Ramos (cell line): ENCODE data around the gene C17orf100.

Source experiments
- in situ Hi-C: fragments of 300-500 bp; cut with MboI; formaldehyde crosslinking; loops from one replicate; pipeline ENCODE4 v1.14.3; 2022; ENCODE audit warnings: low sequenced_read_pairs; ENCODE audit not compliant: unreplicated experiment

C17orf100 gene

DNA sequence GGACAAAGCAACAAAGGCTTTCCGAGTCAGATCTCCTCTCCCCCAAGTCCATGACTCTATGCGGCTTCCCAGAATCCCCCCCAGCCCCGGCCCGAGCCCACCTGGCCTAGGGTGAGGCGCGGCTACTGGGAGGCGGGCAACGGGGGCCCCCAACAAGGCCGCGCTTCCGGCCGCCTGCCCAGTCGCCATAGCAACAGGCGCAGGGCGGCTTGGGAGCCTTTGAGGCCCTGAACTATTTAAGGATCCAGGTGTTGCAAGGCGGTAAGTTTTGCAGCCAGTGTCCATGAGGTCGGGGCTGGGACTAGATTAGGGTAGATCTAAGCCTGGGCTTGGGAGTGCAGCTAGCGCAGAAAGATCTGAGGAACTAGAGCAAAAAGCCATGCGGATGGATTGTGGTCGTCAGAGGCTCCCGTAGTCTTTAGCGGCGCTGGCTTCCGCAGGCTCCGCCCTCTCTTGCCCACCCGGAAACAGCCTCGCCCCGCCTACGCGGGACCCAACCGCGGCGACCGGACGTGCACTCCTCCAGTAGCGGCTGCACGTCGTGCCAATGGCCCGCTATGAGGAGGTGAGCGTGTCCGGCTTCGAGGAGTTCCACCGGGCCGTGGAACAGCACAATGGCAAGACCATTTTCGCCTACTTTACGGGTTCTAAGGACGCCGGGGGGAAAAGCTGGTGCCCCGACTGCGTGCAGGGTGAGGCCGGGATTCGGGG lies 10.9 kb upstream of the C17orf100 start, which contains the start of the genes KIAA0753 and TXNDC17:
Gene KIAA0753, minus strand, starts transcription at position 176 of the 711 bp plus-strand sequence. CDS start 5,608 bp downstream, outside the sequence.
Gene TXNDC17, plus strand, starts transcription at position 525 of the 711 bp plus-strand sequence. Its CDS starts 23 bp downstream, at position 548.
- in situ Hi-C loops: no loop called here

DNA sequence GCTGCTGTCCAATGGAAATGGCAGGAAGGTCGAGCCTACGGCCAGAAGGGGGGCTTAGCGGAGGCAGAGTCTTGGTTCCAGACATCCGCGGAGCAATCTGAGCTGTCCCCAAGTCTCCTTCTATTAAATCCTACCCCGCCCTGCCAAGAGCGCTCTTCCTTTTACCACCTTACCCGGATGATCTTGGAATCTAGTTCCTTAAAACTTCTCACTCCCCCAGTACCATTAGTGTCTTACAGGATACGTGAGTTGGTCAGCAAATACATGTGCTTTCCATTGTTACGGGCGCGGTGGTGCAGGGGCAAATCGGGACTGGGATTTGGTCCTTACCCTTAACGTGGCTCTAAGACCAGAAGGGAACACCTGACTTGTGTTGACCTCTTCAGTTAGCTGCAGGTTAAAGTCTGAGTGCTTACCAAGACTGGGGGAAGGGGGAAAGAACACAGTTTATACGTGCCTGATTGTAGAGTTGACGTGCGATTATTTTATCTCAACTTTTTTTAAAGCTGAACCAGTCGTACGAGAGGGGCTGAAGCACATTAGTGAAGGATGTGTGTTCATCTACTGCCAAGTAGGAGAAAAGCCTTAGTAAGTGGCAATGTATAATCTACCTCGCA lies 10.2 kb upstream of the C17orf100 start:
- in situ Hi-C loops: no loop called here

DNA sequence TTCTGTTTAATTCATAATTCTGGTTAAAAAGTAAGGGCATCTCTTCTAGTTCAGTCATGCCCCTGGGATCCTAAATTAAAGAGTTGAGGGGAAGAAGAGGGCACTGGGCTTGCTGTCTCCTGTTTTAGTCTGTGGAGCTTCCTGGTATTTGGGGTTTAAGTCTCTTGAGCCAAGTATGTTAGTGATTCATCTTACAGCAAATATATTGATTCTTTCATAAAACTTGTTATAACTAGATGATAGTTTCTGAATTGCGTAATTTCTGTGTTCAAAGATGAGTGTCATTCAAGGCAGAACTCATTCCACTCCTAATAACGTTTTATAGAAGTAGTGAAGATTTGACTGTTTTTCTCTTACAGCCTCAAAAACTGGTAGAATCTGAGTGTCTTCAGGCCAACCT lies 9.0 kb upstream of the C17orf100 start:
- in situ Hi-C loops: no loop called here

GRCh38 chr17:6643451-6644125 lies 8.0 kb upstream of the C17orf100 start:
- in situ Hi-C loops: no loop called here

- in situ Hi-C loops: no loop called here
These were observed 3.4 kb upstream of the C17orf100 start for GRCh38 chr17:6648181-6648580.

DNA sequence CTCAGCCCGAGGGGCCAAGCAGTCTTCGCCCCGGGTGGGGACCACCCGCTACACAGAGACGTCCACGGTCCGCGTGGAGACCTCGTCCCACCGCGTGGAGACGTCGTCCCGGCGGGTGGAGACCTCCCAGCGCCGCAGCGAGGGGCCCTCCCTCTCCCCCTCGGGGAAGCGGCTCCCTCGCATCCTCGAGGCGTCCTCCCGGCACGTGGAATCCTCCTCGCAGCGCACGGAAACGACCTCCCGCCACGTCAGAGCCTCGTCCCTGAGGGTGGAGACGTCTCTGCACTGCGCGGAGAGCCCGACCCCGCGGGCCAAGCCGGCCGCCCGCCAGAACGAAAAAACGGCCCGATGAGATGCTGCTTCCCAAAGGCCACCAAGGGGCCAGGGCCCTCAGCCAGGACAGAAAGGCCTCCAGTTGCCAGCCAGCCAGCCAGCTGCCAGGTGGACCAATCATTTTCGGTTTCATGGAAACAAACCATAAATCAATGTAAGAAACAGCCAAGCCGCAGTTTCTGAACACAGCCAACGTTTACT lies 424 bp downstream of the C17orf100 start:
- in situ Hi-C loops: loop anchor here (25.0 kb wide), 1 partner anchor 360 kb away; the partner anchor contains the start of genes BCL6B and RNASEK

DNA sequence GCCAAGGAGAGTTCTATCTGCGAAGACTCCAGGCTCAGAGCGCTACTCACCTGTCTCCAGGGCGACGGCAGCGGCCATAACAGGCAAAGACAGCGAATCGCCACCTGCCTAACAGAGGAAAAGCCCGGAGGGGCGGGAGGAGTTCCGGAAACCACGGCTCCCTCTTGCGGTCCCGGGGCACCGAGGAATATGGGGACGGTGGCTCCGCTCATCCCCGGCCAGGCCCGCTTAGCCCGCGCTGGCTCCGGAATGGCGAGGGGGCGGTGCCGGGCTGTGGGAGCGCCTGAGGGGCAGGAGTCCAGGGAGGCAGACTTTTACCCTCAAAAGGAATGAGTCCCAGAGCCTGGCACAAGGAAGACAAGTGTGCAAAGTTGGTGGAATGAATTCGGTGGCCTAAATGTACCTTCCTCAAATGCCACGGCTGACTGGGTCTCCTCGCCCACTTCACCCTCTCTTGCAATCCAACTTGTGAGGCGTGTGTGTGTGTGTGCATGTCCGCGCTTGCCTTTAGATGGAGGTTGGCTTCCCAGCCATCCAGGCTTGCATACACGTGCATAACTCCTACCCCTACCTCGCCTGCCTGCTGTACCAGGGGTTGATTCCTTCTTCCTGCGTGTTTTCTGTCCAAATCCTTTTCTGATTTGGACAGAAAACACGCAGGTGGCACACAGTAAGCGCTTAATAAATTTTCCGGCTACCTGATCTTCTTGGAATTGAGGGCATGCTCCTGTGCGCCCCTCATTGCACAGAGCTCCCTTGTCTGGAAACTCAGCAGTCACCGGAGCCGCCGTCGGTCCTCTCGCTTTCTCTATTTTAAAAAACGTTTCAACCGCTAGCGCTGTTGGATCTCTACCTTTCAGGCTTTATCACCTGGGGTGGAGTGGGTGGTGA lies 3.5 kb downstream of the C17orf100 start:
- in situ Hi-C loops: loop anchor here (25.0 kb wide), 1 partner anchor 357 kb away; the partner anchor contains the start of genes BCL6B and RNASEK

- in situ Hi-C loops: loop anchor here (25.0 kb wide), 1 partner anchor 356 kb away; the partner anchor contains the start of genes BCL6B and RNASEK
These were observed 4.3 kb downstream of the C17orf100 start for GRCh38 chr17:6655732-6656361.

- in situ Hi-C loops: loop anchor here (25.0 kb wide), 1 partner anchor 355 kb away; the partner anchor contains the start of genes BCL6B and RNASEK
These were observed 5.5 kb downstream of the C17orf100 start for GRCh38 chr17:6656797-6657632.

GRCh38 chr17:6657633-6658287 lies 6.2 kb downstream of the C17orf100 start:
- in situ Hi-C loops: loop anchor here (25.0 kb wide), 1 partner anchor 355 kb away; the partner anchor contains the start of genes BCL6B and RNASEK

GRCh38 chr17:6658411-6658810 lies 6.8 kb downstream of the C17orf100 start:
- in situ Hi-C loops: loop anchor here (25.0 kb wide), 1 partner anchor 354 kb away; the partner anchor contains the start of genes BCL6B and RNASEK

DNA sequence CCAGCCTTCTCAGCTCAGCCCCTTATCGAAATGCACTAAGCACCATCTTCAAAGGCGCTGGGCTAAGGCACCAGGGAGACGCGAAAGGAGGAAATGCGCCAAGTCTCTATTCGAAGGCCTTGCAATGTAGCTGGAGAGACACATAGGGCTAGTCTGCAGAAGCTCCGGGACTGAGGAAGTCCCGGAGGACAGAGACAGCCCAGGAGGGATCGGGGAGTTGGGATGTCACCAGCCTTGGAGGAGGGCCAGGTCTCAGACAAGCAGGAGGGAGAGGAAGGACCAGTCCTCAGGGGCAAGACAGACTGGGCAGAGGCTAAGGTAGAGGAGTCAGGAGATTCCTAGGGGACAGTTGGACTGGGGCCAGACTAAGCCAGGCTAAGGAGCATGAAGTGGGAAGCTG lies 8.5 kb downstream of the C17orf100 start:
- in situ Hi-C loops: loop anchor here (25.0 kb wide), 1 partner anchor 352 kb away; the partner anchor contains the start of genes BCL6B and RNASEK

GRCh38 chr17:6660805-6661463 lies 9.4 kb downstream of the C17orf100 start:
- in situ Hi-C loops: loop anchor here (25.0 kb wide), 1 partner anchor 351 kb away; the partner anchor contains the start of genes BCL6B and RNASEK

- in situ Hi-C loops: loop anchor here (25.0 kb wide), 1 partner anchor 351 kb away; the partner anchor contains the start of genes BCL6B and RNASEK
These were observed 9.9 kb downstream of the C17orf100 start for GRCh38 chr17:6661464-6661848.

- in situ Hi-C loops: loop anchor here (25.0 kb wide), 1 partner anchor 349 kb away; the partner anchor contains the start of genes BCL6B and RNASEK
These were observed 11.6 kb downstream of the C17orf100 start for GRCh38 chr17:6663200-6663599.

DNA sequence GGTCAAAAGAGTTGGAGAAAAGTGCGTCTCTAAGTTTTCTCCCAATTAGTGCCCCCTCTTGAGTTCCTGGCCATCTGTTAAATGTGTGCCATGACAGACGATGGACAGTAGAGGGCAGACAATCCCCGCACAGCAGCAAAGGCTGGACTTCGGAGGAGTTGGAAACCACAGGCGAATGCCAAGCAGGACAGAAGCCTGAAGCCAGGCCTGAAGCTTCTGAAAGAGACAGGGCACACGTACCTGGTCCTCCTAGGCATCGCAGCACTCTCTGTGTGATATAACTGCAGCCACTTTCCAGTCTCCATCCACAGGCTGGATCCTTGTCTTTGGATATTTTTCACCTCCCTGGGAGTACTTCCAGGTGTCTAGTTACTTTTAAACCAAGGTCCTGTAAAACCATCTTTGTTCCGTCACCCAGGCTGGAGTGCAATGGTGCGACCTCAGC lies 14.5 kb downstream of the C17orf100 start:
- in situ Hi-C loops: loop anchor here (25.0 kb wide), 1 partner anchor 346 kb away; the partner anchor contains the start of genes BCL6B and RNASEK
